GM10266 (cell line): ENCODE measurements around the gene SHLD1.
"Not testable (repeated sequence)": the region's sequence is repeated elsewhere in the genome, so short reads cannot be mapped to it uniquely, and the experiment has no call there.

Experiments
- DNase-seq: peaks from one replicate; pipeline ENCODE4 v3.0.0; 2012; ENCODE audit errors: extremely low spot score
- CTCF ChIP-seq: IDR thresholded peaks from 2 replicates; pipeline ENCODE4 v1.5.1; 2012; ENCODE audit warnings: mild to moderate bottlenecking, low read depth; ENCODE audit not compliant: control insufficient read depth, insufficient read depth; ENCODE audit errors: missing control alignments

The SHLD1 gene

GRCh38 chr20:5796331-5797040 is 46.3 kb downstream of the SHLD1 start:
- TF ChIP-seq CTCF = no peak
- no peak for DNase-seq

GRCh38 chr20:5797165-5797564 is 47.0 kb downstream of the SHLD1 start:
- TF ChIP-seq CTCF = no peak
- DNase-seq = no peak

GRCh38 chr20:5797843-5798462 is 47.8 kb downstream of the SHLD1 start:
- peak; percentile 58 for DNase-seq
- TF ChIP-seq CTCF = no peak

GRCh38 chr20:5803754-5804303 is 53.6 kb downstream of the SHLD1 start:
- DNase-seq = not testable (repeated sequence)

GRCh38 chr20:5806457-5807263 is 56.5 kb downstream of the SHLD1 start:
- no peak for DNase-seq
- no peak for TF ChIP-seq CTCF

GRCh38 chr20:5807431-5807830 is 57.2 kb downstream of the SHLD1 start:
- no peak for DNase-seq
- TF ChIP-seq CTCF = no peak

GRCh38 chr20:5808901-5809300 is 58.7 kb downstream of the SHLD1 start:
- no peak for DNase-seq
- no peak for TF ChIP-seq CTCF
